Activated naive CD8-positive, alpha-beta T cell (primary cell): Measurements from ENCODE around the gene AGPS.
"Not testable (repeated sequence)": the region's sequence is repeated elsewhere in the genome, so short reads cannot be mapped to it uniquely, and the experiment has no call there.

Experiments used
- H3K27ac Mint-ChIP-seq: one replicate; pipeline ENCODE4 v1.8.0; 2021; ENCODE audit warnings: mixed read lengths
- H3K27me3 Mint-ChIP-seq: one replicate; pipeline ENCODE4 v1.8.0; 2021; ENCODE audit warnings: mixed read lengths
- H3K36me3 Mint-ChIP-seq: one replicate; pipeline ENCODE4 v1.8.0; 2021; ENCODE audit warnings: mixed read lengths
- H3K4me1 Mint-ChIP-seq: one replicate; pipeline ENCODE4 v1.8.0; 2021; ENCODE audit warnings: low read depth, mixed read lengths
- H3K4me3 Mint-ChIP-seq: one replicate; pipeline ENCODE4 v1.8.0; 2021; ENCODE audit warnings: mild to moderate bottlenecking, mixed read lengths
- H3K9me3 Mint-ChIP-seq: one replicate; pipeline ENCODE4 v1.8.0; 2021; ENCODE audit warnings: low read depth, mixed read lengths

Gene AGPS

GRCh38 chr2:177397481-177398289 lies 5.1 kb downstream of the AGPS start:
- no peak overlapping the region for H3K4me3 Mint-ChIP-seq
- H3K4me1 Mint-ChIP-seq: peaks cover 82% of the 10 kb centered on the region
- H3K9me3 Mint-ChIP-seq: no peaks in the 10 kb centered on the region
- no peak overlapping the region for H3K27ac Mint-ChIP-seq
- peaks cover 6% of the 10 kb centered on the region for H3K36me3 Mint-ChIP-seq
- H3K27me3 Mint-ChIP-seq: no peaks in the 10 kb centered on the region

DNA sequence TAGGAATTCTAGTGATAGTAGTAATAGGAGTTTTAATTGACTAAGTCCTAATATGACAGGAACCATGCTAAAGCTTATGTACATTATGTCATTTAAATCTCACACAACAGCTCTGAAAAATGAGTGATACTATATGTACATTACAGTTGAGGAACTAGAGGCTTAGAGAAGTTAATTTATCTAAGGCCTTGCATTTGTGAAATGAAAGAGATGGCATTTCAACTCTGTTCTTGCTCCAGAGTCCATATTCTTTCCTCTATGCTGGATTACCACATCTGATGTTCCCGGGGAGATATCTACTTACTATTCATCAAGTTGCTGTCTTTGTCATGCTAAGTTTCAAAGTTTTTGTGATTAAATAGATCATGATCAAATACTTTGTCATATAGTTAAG lies 5.7 kb downstream of the AGPS start:
- Mint-ChIP-seq H3K27me3 (no peaks in the 10 kb centered on the region), H3K9me3 (no peaks in the 10 kb centered on the region), H3K4me3 (no peak overlapping the region), H3K36me3 (peaks cover 10% of the 10 kb centered on the region), H3K27ac (no peak overlapping the region), H3K4me1 (peaks cover 81% of the 10 kb centered on the region)

GRCh38 chr2:177398791-177399190 lies 6.2 kb downstream of the AGPS start:
- peaks cover 80% of the 10 kb centered on the region for H3K4me1 Mint-ChIP-seq
- peaks cover 11% of the 10 kb centered on the region for H3K36me3 Mint-ChIP-seq
- H3K9me3 Mint-ChIP-seq: no peaks in the 10 kb centered on the region
- H3K27me3 Mint-ChIP-seq: no peaks in the 10 kb centered on the region
- H3K27ac Mint-ChIP-seq: no peak overlapping the region
- H3K4me3 Mint-ChIP-seq: no peak overlapping the region

DNA sequence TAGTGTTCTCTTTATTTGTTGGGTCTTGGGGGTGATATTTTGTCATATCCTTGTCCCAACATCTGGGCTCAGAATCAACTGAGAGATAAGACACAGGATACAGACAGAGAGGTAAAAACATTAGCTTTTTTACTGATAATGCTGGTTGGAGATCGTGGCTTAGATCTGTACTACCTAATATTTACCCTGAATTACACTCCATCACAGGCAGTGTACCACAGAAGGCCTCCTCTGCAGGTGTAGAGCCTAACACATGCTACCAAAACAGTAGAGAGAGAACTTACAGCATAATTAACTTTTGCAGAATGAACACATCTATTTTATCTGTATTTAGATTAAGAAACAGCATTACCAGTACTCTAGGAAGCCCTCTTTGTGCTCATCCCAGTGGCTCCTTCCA lies 6.8 kb downstream of the AGPS start:
- H3K4me1 Mint-ChIP-seq: peaks cover 80% of the 10 kb centered on the region
- H3K27ac Mint-ChIP-seq: no peak overlapping the region
- no peaks in the 10 kb centered on the region for H3K27me3 Mint-ChIP-seq
- no peaks in the 10 kb centered on the region for H3K9me3 Mint-ChIP-seq
- H3K4me3 Mint-ChIP-seq: no peak overlapping the region
- peaks cover 11% of the 10 kb centered on the region for H3K36me3 Mint-ChIP-seq

DNA sequence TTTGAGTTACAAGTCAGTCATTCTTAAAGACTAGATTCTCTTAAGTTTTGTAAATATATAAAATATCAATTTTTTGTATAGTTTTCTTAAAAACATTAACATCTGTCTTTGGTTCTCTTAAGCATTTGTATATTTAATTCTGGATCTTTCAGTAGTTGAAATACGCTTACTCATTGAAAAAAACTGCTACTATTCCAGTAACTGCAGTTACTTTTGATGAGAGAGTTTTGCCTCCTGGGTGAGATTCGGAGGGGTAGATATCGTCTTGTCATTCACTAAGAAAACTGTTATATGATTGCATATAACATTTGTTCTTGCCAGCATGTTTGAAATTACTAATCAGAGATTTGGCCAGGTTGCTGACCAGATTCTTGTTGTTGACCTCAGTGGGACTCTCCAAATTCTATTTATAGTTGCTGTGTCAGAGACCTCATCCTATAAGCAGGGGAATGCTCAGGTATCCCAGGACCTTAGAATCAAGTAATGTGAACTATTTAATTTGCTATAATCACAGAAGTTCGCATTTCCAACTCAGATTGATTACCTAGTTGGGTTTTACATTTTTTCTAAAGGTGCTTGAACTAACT lies 7.9 kb downstream of the AGPS start:
- Mint-ChIP-seq H3K27ac (no peak overlapping the region), H3K4me1 (peaks cover 80% of the 10 kb centered on the region), H3K27me3 (no peaks in the 10 kb centered on the region), H3K9me3 (no peaks in the 10 kb centered on the region), H3K36me3 (peaks cover 11% of the 10 kb centered on the region), H3K4me3 (no peak overlapping the region)

GRCh38 chr2:177402096-177402495 lies 9.5 kb downstream of the AGPS start:
- peaks cover 7% of the 10 kb centered on the region for H3K36me3 Mint-ChIP-seq
- no peaks in the 10 kb centered on the region for H3K27me3 Mint-ChIP-seq
- H3K4me1 Mint-ChIP-seq: peaks cover 81% of the 10 kb centered on the region
- no peaks in the 10 kb centered on the region for H3K9me3 Mint-ChIP-seq
- no peak overlapping the region for H3K27ac Mint-ChIP-seq
- no peak overlapping the region for H3K4me3 Mint-ChIP-seq

GRCh38 chr2:177403838-177404237 lies 11.3 kb downstream of the AGPS start:
- Mint-ChIP-seq H3K27me3 (no peaks in the 10 kb centered on the region), H3K36me3 (peaks cover 7% of the 10 kb centered on the region), H3K9me3 (no peaks in the 10 kb centered on the region), H3K4me3 (no peak overlapping the region), H3K4me1 (peaks cover 71% of the 10 kb centered on the region), H3K27ac (no peak overlapping the region)

GRCh38 chr2:177404243-177404642 lies 11.7 kb downstream of the AGPS start:
- Mint-ChIP-seq H3K27ac (no peak overlapping the region), H3K9me3 (no peaks in the 10 kb centered on the region), H3K36me3 (peaks cover 7% of the 10 kb centered on the region), H3K4me1 (peaks cover 67% of the 10 kb centered on the region), H3K27me3 (no peaks in the 10 kb centered on the region), H3K4me3 (no peak overlapping the region)

DNA sequence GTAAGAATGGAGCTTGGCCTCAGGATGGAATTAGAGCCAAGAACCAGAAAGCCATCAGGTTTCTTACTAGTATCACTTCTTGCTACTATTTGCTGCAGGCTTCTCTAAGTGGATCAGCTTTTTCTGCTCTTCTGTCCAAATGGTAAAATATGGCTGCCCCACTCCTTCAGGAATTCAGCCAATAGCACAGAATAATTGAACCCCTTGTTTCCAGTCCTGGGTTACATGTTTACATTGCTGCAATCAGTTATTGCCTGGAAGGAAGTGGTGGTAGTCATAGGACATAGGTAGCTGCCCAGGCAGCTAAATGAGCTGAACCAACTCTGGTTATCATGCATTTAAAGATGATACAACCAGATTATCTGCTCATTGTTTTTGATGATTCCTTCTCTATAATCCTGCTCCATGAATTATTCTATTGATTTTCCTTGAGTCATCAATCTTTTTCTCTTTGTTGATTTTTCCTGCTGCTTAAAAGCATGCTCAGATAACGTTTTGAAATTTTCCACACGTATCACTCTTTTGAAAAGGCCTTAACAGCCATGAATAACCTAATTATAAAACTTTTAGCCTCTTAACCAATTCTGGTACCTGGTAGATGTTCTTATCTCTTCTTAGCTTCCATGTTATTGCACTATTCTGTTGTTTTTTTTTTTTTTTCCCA lies 12.6 kb downstream of the AGPS start:
- Mint-ChIP-seq H3K27ac (no peak overlapping the region), H3K36me3 (peaks cover 9% of the 10 kb centered on the region), H3K4me3 (no peak overlapping the region), H3K9me3 (no peaks in the 10 kb centered on the region), H3K4me1 (peaks cover 60% of the 10 kb centered on the region), H3K27me3 (no peaks in the 10 kb centered on the region)

GRCh38 chr2:177406182-177406581 lies 13.6 kb downstream of the AGPS start:
- H3K4me1 Mint-ChIP-seq: peaks cover 52% of the 10 kb centered on the region

GRCh38 chr2:177407031-177407430 lies 14.5 kb downstream of the AGPS start:
- Mint-ChIP-seq H3K4me3 (no peak overlapping the region), H3K27ac (no peak overlapping the region), H3K36me3 (peaks cover 13% of the 10 kb centered on the region), H3K4me1 (peaks cover 52% of the 10 kb centered on the region), H3K27me3 (no peaks in the 10 kb centered on the region), H3K9me3 (no peaks in the 10 kb centered on the region)

More at GRCh38 chr2:177406182-177406581, 13.6 kb downstream of the AGPS start:
- H3K27me3 Mint-ChIP-seq: no peaks in the 10 kb centered on the region
- H3K4me3 Mint-ChIP-seq: no peak overlapping the region
- H3K9me3 Mint-ChIP-seq: no peaks in the 10 kb centered on the region
- peaks cover 9% of the 10 kb centered on the region for H3K36me3 Mint-ChIP-seq
- H3K27ac Mint-ChIP-seq: no peak overlapping the region

GRCh38 chr2:177410629-177411028 lies 18.1 kb downstream of the AGPS start:
- not testable (repeated sequence) for H3K27ac Mint-ChIP-seq, H3K27me3 Mint-ChIP-seq, H3K36me3 Mint-ChIP-seq, H3K9me3 Mint-ChIP-seq, H3K4me3 Mint-ChIP-seq
- peaks cover 45% of the 10 kb centered on the region for H3K4me1 Mint-ChIP-seq

- no peaks in the 10 kb centered on the region for H3K27me3 Mint-ChIP-seq
- H3K36me3 Mint-ChIP-seq: peaks cover 10% of the 10 kb centered on the region
- peaks cover 33% of the 10 kb centered on the region for H3K4me1 Mint-ChIP-seq
- H3K27ac Mint-ChIP-seq: no peak overlapping the region
- H3K9me3 Mint-ChIP-seq: no peaks in the 10 kb centered on the region
- no peak overlapping the region for H3K4me3 Mint-ChIP-seq
These were observed 21.1 kb downstream of the AGPS start for GRCh38 chr2:177413703-177414102.

DNA sequence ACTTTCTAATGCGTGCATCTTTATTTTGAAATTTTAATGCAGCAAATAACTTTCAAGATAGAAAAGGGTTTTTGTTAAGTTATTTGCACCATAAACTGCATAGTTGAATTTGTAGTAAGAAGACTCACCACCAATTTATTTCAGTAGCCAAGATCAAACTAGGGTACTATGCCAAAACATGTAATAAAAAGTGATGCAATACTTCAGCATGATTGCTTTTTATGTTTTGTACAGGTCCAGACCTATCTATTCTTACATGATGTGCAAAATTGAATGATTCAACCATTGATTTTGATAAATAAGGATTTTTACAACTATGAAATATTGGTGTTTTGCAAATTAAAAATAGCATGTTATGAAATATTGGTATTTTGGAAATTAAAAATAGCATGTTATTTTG lies 26.7 kb downstream of the AGPS start:
- peaks cover 38% of the 10 kb centered on the region for H3K4me1 Mint-ChIP-seq
- H3K27me3 Mint-ChIP-seq: no peaks in the 10 kb centered on the region
- H3K36me3 Mint-ChIP-seq: peaks cover 15% of the 10 kb centered on the region
- peak overlapping the region; percentile 16 for H3K27ac Mint-ChIP-seq
- no peak overlapping the region for H3K4me3 Mint-ChIP-seq
- H3K9me3 Mint-ChIP-seq: no peaks in the 10 kb centered on the region

- H3K27ac Mint-ChIP-seq: no peak overlapping the region
- H3K4me3 Mint-ChIP-seq: no peak overlapping the region
- H3K36me3 Mint-ChIP-seq: peaks cover 40% of the 10 kb centered on the region
- peaks cover 35% of the 10 kb centered on the region for H3K4me1 Mint-ChIP-seq
- H3K27me3 Mint-ChIP-seq: no peaks in the 10 kb centered on the region
- H3K9me3 Mint-ChIP-seq: peaks cover 6% of the 10 kb centered on the region
These were observed 29.7 kb downstream of the AGPS start for GRCh38 chr2:177422271-177422670.
